ENCODE measurements around the gene SLC12A7. TPM values are rescaled to one million over a fixed set of nuclear protein-coding genes. Genes with fewer than 3 reads are reported as not detected.

The SLC12A7 gene
- total and polyA plus RNA-seq, 7 donors, result 7.2 to 54.3 (median 16.8) TPM

DNA sequence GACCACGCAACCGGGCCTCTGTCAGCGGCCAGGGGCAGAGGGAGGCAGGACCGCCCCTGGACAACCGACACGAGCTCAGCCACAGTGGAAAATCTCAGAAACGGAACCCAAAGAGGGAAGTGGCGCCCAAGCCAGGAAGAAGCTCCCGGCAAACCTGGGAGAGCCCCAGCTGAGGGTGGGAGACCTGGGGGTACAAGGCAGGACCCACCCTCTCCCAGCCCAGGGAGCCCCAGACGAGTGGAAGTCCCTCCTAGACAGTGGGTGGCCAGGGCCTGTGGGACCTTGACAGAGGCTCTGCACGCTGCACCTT is 3.0 kb downstream of the SLC12A7 start:
- WGBS, 2 donors, result 55 to 82% methylated on average over 11 of the region's 11 CpGs
- no peaks in the 10 kb centered on the region for H3K27me3 ChIP-seq
- H3K36me3 ChIP-seq, result no peaks in the 10 kb centered on the region
- H3K9me3 ChIP-seq, result no peaks in the 10 kb centered on the region
- intact Hi-C loops (cut with DNase I), result no loop called here
- DNase-seq, result no peak
- H3K4me3 ChIP-seq, result peak overlapping the region in 1 of 4 donors; percentile 15
- TF ChIP-seq POLR2AphosphoS5 (IDR thresholded peaks at IDR 0.05), result no peak
- no peak for TF ChIP-seq POLR2A (IDR thresholded peaks at IDR 0.05)
- TF ChIP-seq EP300 (IDR thresholded peaks at IDR 0.05), result no peak
- TF ChIP-seq, protein P1, sequence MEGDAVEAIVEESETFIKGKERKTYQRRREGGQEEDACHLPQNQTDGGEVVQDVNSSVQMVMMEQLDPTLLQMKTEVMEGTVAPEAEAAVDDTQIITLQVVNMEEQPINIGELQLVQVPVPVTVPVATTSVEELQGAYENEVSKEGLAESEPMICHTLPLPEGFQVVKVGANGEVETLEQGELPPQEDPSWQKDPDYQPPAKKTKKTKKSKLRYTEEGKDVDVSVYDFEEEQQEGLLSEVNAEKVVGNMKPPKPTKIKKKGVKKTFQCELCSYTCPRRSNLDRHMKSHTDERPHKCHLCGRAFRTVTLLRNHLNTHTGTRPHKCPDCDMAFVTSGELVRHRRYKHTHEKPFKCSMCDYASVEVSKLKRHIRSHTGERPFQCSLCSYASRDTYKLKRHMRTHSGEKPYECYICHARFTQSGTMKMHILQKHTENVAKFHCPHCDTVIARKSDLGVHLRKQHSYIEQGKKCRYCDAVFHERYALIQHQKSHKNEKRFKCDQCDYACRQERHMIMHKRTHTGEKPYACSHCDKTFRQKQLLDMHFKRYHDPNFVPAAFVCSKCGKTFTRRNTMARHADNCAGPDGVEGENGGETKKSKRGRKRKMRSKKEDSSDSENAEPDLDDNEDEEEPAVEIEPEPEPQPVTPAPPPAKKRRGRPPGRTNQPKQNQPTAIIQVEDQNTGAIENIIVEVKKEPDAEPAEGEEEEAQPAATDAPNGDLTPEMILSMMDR (IDR thresholded peaks at IDR 0.05), result no peak
- H3K4me1 ChIP-seq, result peaks cover 0 to 53% (median 46%) of the 10 kb centered on the region in 4 donors
- peak overlapping the region; percentile 30 to 84 (median 82) for H3K27ac ChIP-seq

DNA sequence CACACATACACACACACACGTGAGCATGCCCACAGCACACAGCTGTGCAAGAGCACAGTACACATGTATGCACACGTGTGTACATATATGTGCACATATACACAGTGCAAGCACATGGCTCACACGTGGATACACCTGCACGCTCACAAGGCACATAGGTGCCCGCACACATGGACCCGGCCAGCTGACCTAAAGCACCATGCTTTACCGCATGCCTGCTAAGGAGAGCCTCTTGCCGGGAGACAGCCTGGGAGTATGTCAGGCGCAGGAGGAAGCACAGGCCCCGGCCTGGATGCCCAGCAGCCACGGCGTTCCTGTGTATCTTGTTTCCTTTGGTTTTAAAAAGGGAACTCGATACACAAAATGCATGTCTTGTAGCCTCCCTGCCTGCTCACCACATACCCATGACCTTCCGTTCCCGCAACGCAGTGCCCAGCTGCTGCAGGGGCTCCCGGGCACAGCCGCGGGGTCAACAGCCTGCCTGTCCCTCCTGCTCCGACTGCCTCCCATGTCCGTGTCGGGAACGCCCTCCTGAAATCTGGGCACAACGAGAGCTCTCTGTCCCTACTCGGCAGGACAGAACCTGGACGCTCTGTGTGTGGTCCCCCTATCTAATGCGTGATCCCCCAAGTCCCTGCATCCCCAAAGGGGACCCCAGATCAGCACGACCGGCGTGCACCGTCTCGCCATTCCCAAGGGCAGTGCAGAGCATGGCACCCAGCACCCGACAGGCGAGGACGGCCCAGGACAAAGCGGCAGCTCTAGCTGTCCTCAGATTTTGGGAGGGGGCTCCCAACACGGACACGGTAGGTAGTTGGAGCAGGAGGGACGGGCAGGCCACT is 3.6 kb downstream of the SLC12A7 start:
- Histone ChIP-seq H3K4me3 (peak overlapping the region in 1 of 4 donors; percentile 15), H3K4me1 (peaks cover 0 to 59% (median 52%) of the 10 kb centered on the region in 4 donors), H3K9me3 (no peaks in the 10 kb centered on the region), H3K27ac (peak overlapping the region; percentile 30 to 84 (median 82)), H3K36me3 (no peaks in the 10 kb centered on the region), H3K27me3 (no peaks in the 10 kb centered on the region)
- 66 to 82% methylated on average over 39 of the region's 39 CpGs for WGBS, 2 donors
- intact Hi-C loops (cut with DNase I), result no loop called here
- no peak for DNase-seq
- TF ChIP-seq, protein P1 (IDR thresholded peaks at IDR 0.05), result no peak
- TF ChIP-seq EP300 (IDR thresholded peaks at IDR 0.05) (no peak), POLR2A (IDR thresholded peaks at IDR 0.05) (no peak), POLR2AphosphoS5 (IDR thresholded peaks at IDR 0.05) (no peak)

DNA sequence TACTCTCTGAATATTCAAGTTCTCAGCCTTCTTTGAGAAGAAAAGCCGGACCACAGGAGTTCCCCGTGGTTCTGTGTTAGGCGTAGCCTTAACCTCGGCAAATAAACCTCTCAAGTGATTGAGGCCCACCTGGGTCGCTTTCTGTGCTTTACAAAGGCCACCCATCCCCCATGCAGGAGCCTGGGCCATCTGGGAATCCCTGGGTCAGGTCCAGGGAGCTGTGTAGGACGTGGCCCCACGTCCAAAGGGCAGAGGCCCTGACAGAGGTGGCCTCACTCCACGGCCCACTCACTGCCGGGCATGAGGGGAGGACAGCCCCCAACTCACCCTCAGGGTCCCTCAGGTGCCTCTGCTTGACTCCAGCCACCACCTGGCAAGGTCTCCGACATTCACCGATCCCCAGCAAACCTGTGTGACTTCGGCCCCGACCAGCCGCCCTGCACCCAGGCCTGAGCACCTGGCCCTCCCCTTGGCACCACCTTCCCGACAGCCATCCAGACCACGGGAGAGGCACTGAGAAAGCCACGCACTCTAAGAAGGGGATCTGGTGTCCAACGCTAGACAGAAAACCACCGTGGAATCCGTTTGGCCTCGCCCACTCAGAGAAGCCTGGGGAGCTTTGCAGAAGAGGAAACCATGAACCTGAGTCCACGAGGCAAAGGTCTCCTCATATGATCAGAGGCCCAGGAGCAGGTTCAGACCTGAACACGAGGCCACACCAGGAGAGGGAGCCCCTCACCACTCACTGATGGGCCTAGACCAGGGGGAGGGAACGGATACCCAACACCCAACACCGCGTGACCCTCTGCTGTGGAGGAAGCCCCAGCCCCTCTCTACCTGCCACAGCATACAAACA is 4.5 kb downstream of the SLC12A7 start:
- Histone ChIP-seq H3K27ac (peak overlapping the region in 2 of 4 donors; percentile 33 to 82), H3K27me3 (no peaks in the 10 kb centered on the region), H3K4me1 (peaks cover 0 to 67% (median 61%) of the 10 kb centered on the region in 4 donors), H3K4me3 (no peak overlapping the region), H3K36me3 (no peaks in the 10 kb centered on the region), H3K9me3 (no peaks in the 10 kb centered on the region)
- no peak for TF ChIP-seq POLR2A (IDR thresholded peaks at IDR 0.05)
- TF ChIP-seq, protein P1 (IDR thresholded peaks at IDR 0.05), result no peak
- no peak for TF ChIP-seq POLR2AphosphoS5 (IDR thresholded peaks at IDR 0.05)
- no peak for TF ChIP-seq EP300 (IDR thresholded peaks at IDR 0.05)
- intact Hi-C loops (cut with DNase I), result no loop called here
- no peak for DNase-seq
- 33 to 59% methylated on average over 26 of the region's 26 CpGs for WGBS, 2 donors

DNA sequence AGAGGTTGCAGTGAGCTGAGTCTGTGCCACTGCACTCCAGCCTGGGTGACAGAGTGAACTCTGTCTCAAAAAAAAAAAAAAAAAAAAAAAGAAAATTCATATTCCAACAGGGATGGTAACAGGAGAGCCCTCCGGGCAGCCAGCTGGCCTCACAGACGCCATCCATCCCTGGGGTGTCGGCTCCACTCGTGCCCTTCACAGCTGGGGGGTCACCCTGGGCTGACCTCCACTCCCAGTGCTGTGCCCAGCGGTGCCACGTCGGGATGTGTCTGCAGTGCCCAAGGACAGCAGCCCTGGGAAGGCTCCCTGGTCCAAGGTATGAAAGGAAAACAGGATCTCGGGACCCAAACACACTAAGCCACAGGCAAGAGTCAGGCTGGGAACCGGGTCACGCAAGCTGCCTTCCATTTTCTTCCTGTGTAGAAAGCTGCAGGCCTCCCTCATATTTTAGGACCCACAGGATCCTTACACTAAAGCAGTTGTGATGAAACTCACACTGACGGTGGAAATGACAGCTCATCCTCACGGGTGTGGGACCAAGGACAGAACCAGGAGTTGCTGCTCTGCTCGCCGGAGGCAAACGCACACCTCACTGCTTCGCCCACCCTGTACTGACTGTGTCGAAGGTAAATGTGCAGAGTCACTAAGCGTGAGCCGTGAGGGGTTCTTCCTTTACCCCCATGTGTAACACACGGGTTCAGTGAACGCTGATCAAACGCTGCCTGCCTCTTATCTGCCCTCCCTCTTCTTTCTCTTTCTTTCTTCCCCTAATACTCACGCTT is 5.3 kb downstream of the SLC12A7 start:
- no peaks in the 10 kb centered on the region for H3K36me3 ChIP-seq
- WGBS, 2 donors, result 36 to 67% methylated on average over 23 of the region's 23 CpGs
- no peak for DNase-seq
- H3K27me3 ChIP-seq, result no peaks in the 10 kb centered on the region
- H3K27ac ChIP-seq, result peak overlapping the region; percentile 33 to 82 (median 57)
- H3K4me3 ChIP-seq, result no peak overlapping the region
- intact Hi-C loops (cut with DNase I), result no loop called here
- peaks cover 0 to 75% (median 68%) of the 10 kb centered on the region in 4 donors for H3K4me1 ChIP-seq
- no peak for TF ChIP-seq POLR2AphosphoS5 (IDR thresholded peaks at IDR 0.05)
- TF ChIP-seq, protein P1 (IDR thresholded peaks at IDR 0.05), result no peak
- no peak for TF ChIP-seq POLR2A (IDR thresholded peaks at IDR 0.05)
- TF ChIP-seq EP300 (IDR thresholded peaks at IDR 0.05), result no peak
- H3K9me3 ChIP-seq, result no peaks in the 10 kb centered on the region

Measured in sigmoid colon (tissue), 7 donors.